Central memory CD8-positive, alpha-beta T cell (primary cell): ENCODE data around the gene INO80D.
"Not testable (repeated sequence)": the region's sequence is repeated elsewhere in the genome, so short reads cannot be mapped to it uniquely, and the experiment has no call there.

Experiments used
- ATAC-seq: fragments of 150-1000 bp; cut with Tn5 transposase; replicated peaks from 2 replicates; pipeline ENCODE4 v1.10.0; 2022; ENCODE audit warnings: mild to moderate bottlenecking, moderate FRiP score, moderate number of reproducible peaks; ENCODE audit not compliant: poor library complexity, severe bottlenecking; ENCODE audit errors: extremely low read depth
- DNase-seq, 2 donors: peaks; one replicate each; pipeline ENCODE4 v3.0.0; 2021; ENCODE audit warnings: low spot score in 2 of 2
- H3K27ac Mint-ChIP-seq: one replicate; pipeline ENCODE4 v1.8.0; 2022; ENCODE audit warnings: low read depth, mild to moderate bottlenecking, moderate library complexity, mixed read lengths
- H3K27me3 Mint-ChIP-seq: one replicate; pipeline ENCODE4 v1.8.0; 2022; ENCODE audit warnings: mixed read lengths
- H3K36me3 Mint-ChIP-seq: one replicate; pipeline ENCODE4 v1.8.0; 2022; ENCODE audit warnings: mild to moderate bottlenecking, moderate library complexity, mixed read lengths; ENCODE audit not compliant: insufficient read depth
- H3K4me1 Mint-ChIP-seq: one replicate; pipeline ENCODE4 v1.8.0; 2022; ENCODE audit warnings: mixed read lengths
- H3K4me3 Mint-ChIP-seq: one replicate; pipeline ENCODE4 v1.8.0; 2022; ENCODE audit warnings: mild to moderate bottlenecking, moderate library complexity, mixed read lengths
- H3K9me3 Mint-ChIP-seq: one replicate; pipeline ENCODE4 v1.8.0; 2022; ENCODE audit warnings: mixed read lengths

INO80D gene

DNA sequence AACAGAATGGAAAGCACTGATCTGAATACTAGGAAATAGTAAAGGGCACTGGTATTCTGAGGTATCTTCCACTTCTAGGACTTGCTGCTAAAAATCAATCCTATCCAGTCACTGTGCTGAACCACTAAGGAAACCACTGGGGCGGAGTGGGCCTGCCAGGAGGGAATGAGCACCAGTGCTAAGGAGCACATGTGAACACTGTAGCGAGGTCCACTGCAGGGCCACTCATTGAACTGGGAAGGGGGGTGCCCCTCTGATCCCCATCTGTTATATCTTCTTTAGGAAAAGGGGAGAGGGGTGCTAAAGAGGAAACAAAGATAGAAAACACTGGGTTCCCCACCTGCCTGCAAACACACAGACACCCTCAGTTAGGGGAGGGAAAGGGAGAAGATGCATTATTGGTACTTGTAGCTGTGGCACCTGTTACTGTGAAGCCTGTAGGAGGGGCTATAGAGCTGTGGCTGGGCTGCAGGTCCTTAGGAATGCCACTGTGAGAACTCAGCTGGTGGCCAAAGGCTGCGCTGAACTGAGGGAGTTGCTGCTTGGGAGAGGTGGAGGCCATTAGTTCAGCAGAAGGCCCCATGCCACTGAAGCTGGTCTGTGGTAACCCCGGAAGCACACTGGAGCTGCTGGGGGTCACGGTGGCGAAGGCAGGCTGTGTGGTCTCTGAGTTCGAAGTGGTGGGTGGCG is 81.8 kb downstream of the INO80D start:
- Mint-ChIP-seq H3K27me3 (no peaks in the 10 kb centered on the region), H3K27ac (no peak overlapping the region), H3K4me3 (no peak overlapping the region), H3K9me3 (no peaks in the 10 kb centered on the region), H3K36me3 (peaks cover 45% of the 10 kb centered on the region), H3K4me1 (peaks cover 1% of the 10 kb centered on the region)
- no peak for ATAC-seq
- DNase-seq, result no peak

GRCh38 chr2:206002440-206002839 is 83.5 kb downstream of the INO80D start:
- ATAC-seq (no peak), DNase-seq (no peak)
- peaks cover 6% of the 10 kb centered on the region for H3K4me1 Mint-ChIP-seq
- H3K4me3 Mint-ChIP-seq, result no peak overlapping the region
- no peaks in the 10 kb centered on the region for H3K9me3 Mint-ChIP-seq
- H3K27me3 Mint-ChIP-seq, result no peaks in the 10 kb centered on the region
- H3K36me3 Mint-ChIP-seq, result peaks cover 33% of the 10 kb centered on the region
- H3K27ac Mint-ChIP-seq, result no peak overlapping the region

GRCh38 chr2:206001912-206002311 is 84.1 kb downstream of the INO80D start:
- peaks cover 6% of the 10 kb centered on the region for H3K4me1 Mint-ChIP-seq
- H3K27ac Mint-ChIP-seq, result no peak overlapping the region
- no peak for ATAC-seq
- no peak for DNase-seq
- no peaks in the 10 kb centered on the region for H3K27me3 Mint-ChIP-seq
- H3K9me3 Mint-ChIP-seq, result no peaks in the 10 kb centered on the region
- H3K36me3 Mint-ChIP-seq, result peaks cover 28% of the 10 kb centered on the region
- H3K4me3 Mint-ChIP-seq, result no peak overlapping the region

DNA sequence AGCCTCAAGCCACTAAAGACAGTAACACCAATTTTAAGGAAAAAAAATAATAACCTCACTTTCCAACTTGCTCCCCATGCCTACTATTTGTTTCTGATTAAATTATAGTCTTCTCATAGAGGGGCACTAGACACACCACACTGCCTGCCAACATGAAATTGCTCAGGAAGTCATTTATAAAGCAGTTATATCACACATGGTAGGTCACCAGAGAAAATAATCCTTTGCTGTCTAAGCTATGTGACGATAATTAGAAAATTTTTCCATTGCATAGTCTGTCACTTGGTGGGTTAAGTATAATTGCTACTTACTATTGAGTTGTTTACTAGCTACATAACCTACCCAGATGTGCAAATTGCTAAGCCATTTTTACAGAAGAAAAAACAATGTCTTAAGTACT is 85.2 kb downstream of the INO80D start:
- H3K27ac Mint-ChIP-seq, result no peak overlapping the region
- peaks cover 6% of the 10 kb centered on the region for H3K4me1 Mint-ChIP-seq
- ATAC-seq (no peak), DNase-seq (no peak)
- H3K9me3 Mint-ChIP-seq, result no peaks in the 10 kb centered on the region
- no peaks in the 10 kb centered on the region for H3K27me3 Mint-ChIP-seq
- H3K4me3 Mint-ChIP-seq, result no peak overlapping the region
- H3K36me3 Mint-ChIP-seq, result peaks cover 21% of the 10 kb centered on the region

DNA sequence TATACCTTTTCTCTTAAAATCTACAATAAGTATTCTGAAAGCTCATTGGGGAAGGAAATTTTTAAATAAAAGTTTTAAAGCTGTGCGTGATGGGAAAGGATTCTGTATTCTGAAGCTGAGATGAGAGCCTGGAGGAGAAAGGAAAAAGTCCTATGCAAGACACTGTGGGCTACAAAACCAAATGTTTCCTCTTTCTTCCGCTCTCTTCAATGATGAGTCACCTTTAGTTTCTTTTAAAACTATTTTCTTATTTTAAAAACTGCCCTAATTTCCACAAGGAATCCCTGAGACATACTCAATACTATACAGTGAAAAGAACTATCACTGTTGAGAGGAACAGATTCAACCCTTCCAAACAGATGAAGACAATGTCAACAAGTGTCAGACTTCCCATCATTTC is 87.4 kb downstream of the INO80D start:
- no peak for ATAC-seq

DNA sequence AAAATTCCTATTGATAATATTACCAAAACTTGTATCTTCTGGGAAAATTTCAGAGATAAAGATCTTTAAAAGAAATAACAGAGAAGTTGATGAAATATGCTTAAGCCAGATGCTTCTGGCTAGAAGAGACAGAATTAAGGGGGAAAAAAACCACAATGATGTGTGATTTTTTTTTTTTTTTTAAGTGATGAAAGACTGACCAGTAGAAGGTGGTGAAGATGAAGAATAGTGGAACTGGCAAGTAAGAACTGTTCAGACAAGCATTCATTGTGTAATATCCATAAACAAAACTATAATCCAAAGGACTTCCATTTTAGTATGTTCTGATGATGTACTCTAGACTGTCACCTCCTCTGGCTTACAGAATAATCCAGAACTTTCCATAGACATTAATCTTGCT is 89.8 kb downstream of the INO80D start:
- ATAC-seq, result no peak
- no peak overlapping the region for H3K27ac Mint-ChIP-seq
- DNase-seq, result no peak
- no peaks in the 10 kb centered on the region for H3K27me3 Mint-ChIP-seq
- peaks cover 15% of the 10 kb centered on the region for H3K36me3 Mint-ChIP-seq
- no peak overlapping the region for H3K4me3 Mint-ChIP-seq
- no peaks in the 10 kb centered on the region for H3K9me3 Mint-ChIP-seq
- peaks cover 6% of the 10 kb centered on the region for H3K4me1 Mint-ChIP-seq

More for the DNA sequence above, 87.4 kb downstream of the INO80D start:
- Mint-ChIP-seq H3K4me3 (no peak overlapping the region), H3K27ac (no peak overlapping the region), H3K9me3 (no peaks in the 10 kb centered on the region), H3K36me3 (peaks cover 11% of the 10 kb centered on the region), H3K4me1 (peaks cover 6% of the 10 kb centered on the region), H3K27me3 (no peaks in the 10 kb centered on the region)
- DNase-seq, result no peak

GRCh38 chr2:205995260-205995659 is 90.7 kb downstream of the INO80D start:
- H3K27me3 Mint-ChIP-seq, result no peaks in the 10 kb centered on the region
- no peaks in the 10 kb centered on the region for H3K9me3 Mint-ChIP-seq
- ATAC-seq, result no peak
- DNase-seq, result no peak
- peaks cover 6% of the 10 kb centered on the region for H3K4me1 Mint-ChIP-seq
- H3K36me3 Mint-ChIP-seq, result peaks cover 17% of the 10 kb centered on the region
- H3K27ac Mint-ChIP-seq, result peak overlapping the region; percentile 74
- no peak overlapping the region for H3K4me3 Mint-ChIP-seq

- Mint-ChIP-seq H3K36me3 (peaks cover 16% of the 10 kb centered on the region), H3K9me3 (no peaks in the 10 kb centered on the region), H3K4me1 (peaks cover 6% of the 10 kb centered on the region), H3K27ac (peak overlapping the region; percentile 74), H3K27me3 (no peaks in the 10 kb centered on the region), H3K4me3 (no peak overlapping the region)
- no peak for ATAC-seq
- no peak for DNase-seq
Observed at GRCh38 chr2:205994344-205994743, 91.6 kb downstream of the INO80D start.

GRCh38 chr2:205990104-205990503 is 95.9 kb downstream of the INO80D start:
- no peak overlapping the region for H3K27ac Mint-ChIP-seq
- H3K9me3 Mint-ChIP-seq, result no peaks in the 10 kb centered on the region

DNA sequence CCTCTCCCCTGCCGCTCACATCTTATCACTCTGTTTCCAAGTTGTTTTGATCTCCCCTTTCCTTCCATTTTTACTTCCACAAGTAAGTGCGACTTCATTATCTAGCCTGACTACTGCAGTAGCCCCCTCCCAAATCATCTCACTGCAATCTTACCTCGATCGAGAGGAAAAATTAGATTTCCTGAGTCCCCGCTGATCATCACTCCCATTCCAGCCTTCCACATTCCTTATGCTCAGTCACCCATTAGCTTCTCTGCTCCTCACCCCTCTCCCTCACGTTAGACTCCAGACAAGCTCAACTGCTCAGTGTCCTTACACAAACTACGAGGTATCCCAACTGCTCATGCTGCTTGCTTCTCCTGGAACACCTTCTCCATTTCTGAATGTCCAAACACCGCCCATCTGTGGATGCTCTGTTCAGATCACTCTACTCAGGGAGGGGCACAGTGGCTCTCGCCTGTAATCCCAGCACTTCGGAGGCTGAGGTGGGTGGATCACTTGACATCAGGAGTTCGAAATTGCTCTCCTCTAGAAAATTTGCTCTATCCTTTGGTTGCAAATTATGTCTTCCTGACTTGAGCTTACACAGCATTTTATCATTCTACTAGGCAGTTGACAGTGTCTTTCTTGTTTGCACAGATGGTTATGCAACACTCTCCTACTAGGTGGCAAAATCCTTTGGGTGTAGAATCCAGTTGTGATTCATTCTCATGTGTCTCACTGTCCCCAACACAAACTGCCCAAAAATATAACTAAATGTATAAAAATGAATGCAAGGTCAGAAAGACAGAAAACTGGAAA is 96.5 kb downstream of the INO80D start:
- H3K36me3 Mint-ChIP-seq, result peaks cover 15% of the 10 kb centered on the region
- ATAC-seq (no peak), DNase-seq (no peak)
- H3K4me1 Mint-ChIP-seq, result no peaks in the 10 kb centered on the region
- no peak overlapping the region for H3K27ac Mint-ChIP-seq
- no peaks in the 10 kb centered on the region for H3K27me3 Mint-ChIP-seq
- H3K9me3 Mint-ChIP-seq, result no peaks in the 10 kb centered on the region
- no peak overlapping the region for H3K4me3 Mint-ChIP-seq

More at GRCh38 chr2:205990104-205990503, 95.9 kb downstream of the INO80D start:
- Mint-ChIP-seq H3K36me3 (peaks cover 15% of the 10 kb centered on the region), H3K4me3 (no peak overlapping the region), H3K4me1 (no peaks in the 10 kb centered on the region), H3K27me3 (no peaks in the 10 kb centered on the region)
- DNase-seq (no peak), ATAC-seq (no peak)

DNA sequence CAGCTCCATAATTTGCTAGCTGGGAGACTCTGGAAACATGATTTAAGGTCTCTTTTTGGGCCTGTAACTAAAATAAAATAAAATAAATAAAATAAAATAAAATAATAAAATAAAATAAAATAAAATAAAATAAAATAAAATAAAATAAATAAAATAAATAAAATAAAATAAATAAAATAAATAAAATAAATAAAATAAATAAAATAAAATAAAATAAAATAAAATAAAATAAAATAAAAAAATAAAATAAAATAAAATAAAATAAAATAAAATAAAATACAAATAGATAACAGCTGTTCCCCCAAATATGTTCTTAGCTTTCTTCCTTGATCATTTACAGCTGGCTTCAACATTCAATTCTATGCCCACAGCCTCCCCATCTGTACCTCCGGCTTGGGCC is 97.3 kb downstream of the INO80D start:
- H3K36me3 Mint-ChIP-seq, result peaks cover 14% of the 10 kb centered on the region
- H3K27ac Mint-ChIP-seq, DNase-seq, H3K4me3 Mint-ChIP-seq, H3K27me3 Mint-ChIP-seq, H3K9me3 Mint-ChIP-seq, H3K4me1 Mint-ChIP-seq, ATAC-seq: not testable (repeated sequence)

DNA sequence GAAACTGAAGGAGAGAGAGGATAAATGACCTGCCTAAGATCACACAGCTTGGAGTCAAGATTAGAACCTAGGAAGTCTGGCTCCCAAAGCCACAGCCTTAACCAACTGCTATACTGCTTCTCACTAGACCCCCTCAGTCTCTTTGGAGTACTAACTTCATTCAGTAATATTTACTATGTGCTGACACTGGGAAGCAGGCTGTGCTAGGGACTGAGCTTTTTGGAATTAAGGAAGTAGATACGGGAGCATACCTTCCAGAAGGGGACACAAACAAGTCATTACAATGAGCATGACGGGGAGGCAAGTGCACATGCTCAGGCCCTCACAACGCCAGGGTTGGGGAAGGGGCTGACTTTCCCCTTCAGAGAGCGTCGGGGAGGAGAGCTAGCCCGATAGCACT is 97.7 kb downstream of the INO80D start:
- ATAC-seq, result no peak
- Mint-ChIP-seq H3K4me1 (no peaks in the 10 kb centered on the region), H3K9me3 (no peaks in the 10 kb centered on the region), H3K4me3 (no peak overlapping the region), H3K27me3 (no peaks in the 10 kb centered on the region), H3K27ac (no peak overlapping the region), H3K36me3 (peaks cover 14% of the 10 kb centered on the region)
- no peak for DNase-seq

- H3K4me3 Mint-ChIP-seq, H3K27me3 Mint-ChIP-seq, H3K27ac Mint-ChIP-seq, DNase-seq, H3K36me3 Mint-ChIP-seq, H3K9me3 Mint-ChIP-seq, ATAC-seq, H3K4me1 Mint-ChIP-seq: not testable (repeated sequence)
Observed at GRCh38 chr2:205986334-205986733, 99.6 kb downstream of the INO80D start.
